Mucosa of descending colon (tissue), 3 donors: ENCODE results near the gene MOSMO. TPM values are rescaled to one million over a fixed set of nuclear protein-coding genes. Genes with fewer than 3 reads are reported as not detected.

Experiments used
- ATAC-seq: fragments of 200-7000 bp; cut with Tn5 transposase; one replicate; pipeline ENCODE4 v1.9.1; 2020; ENCODE audit warnings: mild to moderate bottlenecking, moderate library complexity
- DNase-seq, 3 donors: peaks; one replicate each; pipeline ENCODE4 v3.0.0-alpha.2; 2020
- H3K36me3 ChIP-seq: fragments of 200-600 bp; one replicate; pipeline ENCODE4 v1.8.0; 2021; ENCODE audit warnings: low read depth, mild to moderate bottlenecking
- H3K4me1 ChIP-seq: fragments of 200-600 bp; one replicate; pipeline ENCODE4 v1.8.0; 2021; ENCODE audit warnings: low read depth, mild to moderate bottlenecking
- H3K4me3 ChIP-seq: fragments of 200-600 bp; one replicate; pipeline ENCODE4 v1.8.0; 2021; ENCODE audit warnings: mild to moderate bottlenecking
- H3K9me3 ChIP-seq: fragments of 200-600 bp; one replicate; pipeline ENCODE4 v1.8.0; 2021; ENCODE audit warnings: mild to moderate bottlenecking
- CTCF ChIP-seq: fragments of 200-600 bp; IDR thresholded peaks from one replicate; pipeline ENCODE4 v1.8.0; 2022; ENCODE audit warnings: antibody characterized with exemption, mild to moderate bottlenecking
- intact Hi-C, 2 donors: fragments of 100-400 bp; cut with DNase I in 1 of 2; cut with micrococcal nuclease in 1 of 2; formaldehyde crosslinking; loops; one replicate each; pipeline versions ENCODE4 v1.11.0 to v1.11.1; 2022; cut with DNase I, micrococcal nuclease
- total RNA-seq, 3 donors: library from RNA; stranded (reverse); fragmentation: NEBNext Ultra II Directional in 2 of 3; extraction: Animal tissue kit (Norgen Biotek cat#: 25700) in 2 of 3; gene quantifications; one replicate each; pipeline versions ENCODE4 v1.2.1 to v1.2.4, GENCODE V29; 2021 to 2023
- donor health status: DM: no; HTN: no; CAD: no; lungs with moderate emphysema.
- donor health status: DM: no; HTN: no; CAD: no.
- donor health status: DM: no; HTN: yes; CAD: no.

Gene MOSMO
- total RNA-seq, 3 donors from 2014 or later: 8.6 to 11.4 (median 11.4) TPM

- H3K4me1 ChIP-seq: no peaks in the 10 kb centered on the region
- no peaks in the 10 kb centered on the region for H3K9me3 ChIP-seq
- H3K36me3 ChIP-seq: no peaks in the 10 kb centered on the region
- ATAC-seq: no peak
- DNase-seq: no peak
- no peak for TF ChIP-seq CTCF
- intact Hi-C loops: no loop called here
- no peak overlapping the region for H3K4me3 ChIP-seq
These were observed 78.5 kb downstream of the MOSMO start for GRCh38 chr16:22086440-22086839.

GRCh38 chr16:22088642-22089041, 80.7 kb downstream of the MOSMO start:
- ATAC-seq: no peak
- intact Hi-C loops: no loop called here
- no peak for DNase-seq
- no peak for TF ChIP-seq CTCF
- Histone ChIP-seq H3K36me3 (no peaks in the 10 kb centered on the region), H3K4me3 (no peak overlapping the region), H3K9me3 (no peaks in the 10 kb centered on the region), H3K4me1 (no peaks in the 10 kb centered on the region)

GRCh38 chr16:22089910-22090309, 82.0 kb downstream of the MOSMO start:
- no peak for ATAC-seq
- intact Hi-C loops: no loop called here
- H3K4me3 ChIP-seq: no peak overlapping the region
- no peaks in the 10 kb centered on the region for H3K36me3 ChIP-seq
- TF ChIP-seq CTCF: no peak
- no peak for DNase-seq
- H3K9me3 ChIP-seq: no peaks in the 10 kb centered on the region
- no peaks in the 10 kb centered on the region for H3K4me1 ChIP-seq

GRCh38 chr16:22091721-22092120, 83.8 kb downstream of the MOSMO start:
- H3K4me1 ChIP-seq: no peaks in the 10 kb centered on the region
- DNase-seq (no peak), ATAC-seq (no peak)
- no peak overlapping the region for H3K4me3 ChIP-seq
- H3K36me3 ChIP-seq: no peaks in the 10 kb centered on the region
- TF ChIP-seq CTCF: no peak
- H3K9me3 ChIP-seq: no peaks in the 10 kb centered on the region
- intact Hi-C loops: no loop called here

- DNase-seq (no peak), ATAC-seq (peak; percentile 24)
- Histone ChIP-seq H3K4me1 (no peaks in the 10 kb centered on the region), H3K9me3 (no peaks in the 10 kb centered on the region), H3K4me3 (no peak within 1 kb of the TSS), H3K36me3 (no peaks in the 10 kb centered on the region)
- no peak for TF ChIP-seq CTCF
- intact Hi-C loops: no loop called here
These were observed 84.4 kb downstream of the MOSMO start, which contains the start of gene VWA3A for GRCh38 chr16:22092143-22092933. Gene VWA3A (plus strand): TSS chr16:22092541. CDS start chr16:22092638, 97 bp downstream.
